Fibroblast of pulmonary artery (primary cell): ENCODE results near the gene SSR2.
"Not testable (repeated sequence)": the region's sequence is repeated elsewhere in the genome, so short reads cannot be mapped to it uniquely, and the experiment has no call there.

Experiments used
- DNase-seq: peaks from one replicate; pipeline ENCODE4 v3.0.0-alpha.2; 2010; ENCODE audit warnings: low read depth
- H3K4me3 ChIP-seq: replicated peaks from 2 replicates; pipeline ENCODE4 v1.5.1; 2011; ENCODE audit warnings: low read depth, mild to moderate bottlenecking, control low read depth, low read length, moderate library complexity
- TF ChIP-seq, protein P1 (sequence below): IDR thresholded peaks from 2 replicates; pipeline ENCODE4 v1.5.1; 2011; ENCODE audit warnings: mild to moderate bottlenecking, control low read depth, low read length, inconsistent platforms; ENCODE audit errors: missing control alignments

SSR2 gene

DNA sequence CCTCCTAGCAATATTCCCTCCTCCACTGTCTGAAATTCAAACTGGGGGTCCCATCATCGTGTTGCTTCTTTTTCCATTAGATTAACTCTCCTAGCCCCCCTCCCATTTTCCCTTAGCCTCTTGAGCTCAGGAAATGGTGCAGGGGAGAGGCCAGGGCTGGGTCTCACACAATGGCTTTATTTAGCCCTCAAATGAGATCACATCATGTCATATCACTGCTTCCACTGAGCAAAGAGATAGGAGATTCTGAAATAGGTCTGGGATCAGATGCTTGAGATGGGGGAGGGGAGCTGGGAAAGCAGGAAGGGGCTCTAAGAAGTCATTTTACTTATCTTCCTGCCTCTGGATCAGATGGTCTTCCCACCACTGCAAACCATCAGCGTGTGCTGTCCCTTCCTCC lies 24.6 kb downstream of the SSR2 start:
- no peak overlapping the region for H3K4me3 ChIP-seq
- DNase-seq, result no peak
- TF ChIP-seq, protein P1, sequence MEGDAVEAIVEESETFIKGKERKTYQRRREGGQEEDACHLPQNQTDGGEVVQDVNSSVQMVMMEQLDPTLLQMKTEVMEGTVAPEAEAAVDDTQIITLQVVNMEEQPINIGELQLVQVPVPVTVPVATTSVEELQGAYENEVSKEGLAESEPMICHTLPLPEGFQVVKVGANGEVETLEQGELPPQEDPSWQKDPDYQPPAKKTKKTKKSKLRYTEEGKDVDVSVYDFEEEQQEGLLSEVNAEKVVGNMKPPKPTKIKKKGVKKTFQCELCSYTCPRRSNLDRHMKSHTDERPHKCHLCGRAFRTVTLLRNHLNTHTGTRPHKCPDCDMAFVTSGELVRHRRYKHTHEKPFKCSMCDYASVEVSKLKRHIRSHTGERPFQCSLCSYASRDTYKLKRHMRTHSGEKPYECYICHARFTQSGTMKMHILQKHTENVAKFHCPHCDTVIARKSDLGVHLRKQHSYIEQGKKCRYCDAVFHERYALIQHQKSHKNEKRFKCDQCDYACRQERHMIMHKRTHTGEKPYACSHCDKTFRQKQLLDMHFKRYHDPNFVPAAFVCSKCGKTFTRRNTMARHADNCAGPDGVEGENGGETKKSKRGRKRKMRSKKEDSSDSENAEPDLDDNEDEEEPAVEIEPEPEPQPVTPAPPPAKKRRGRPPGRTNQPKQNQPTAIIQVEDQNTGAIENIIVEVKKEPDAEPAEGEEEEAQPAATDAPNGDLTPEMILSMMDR, result no peak

GRCh38 chr1:155993595-155993994 lies 27.2 kb downstream of the SSR2 start:
- TF ChIP-seq, protein P1, result no peak
- H3K4me3 ChIP-seq, result no peak overlapping the region
- DNase-seq, result no peak

- TF ChIP-seq, protein P1, result no peak
- no peak overlapping the region for H3K4me3 ChIP-seq
- DNase-seq, result no peak
Observed at GRCh38 chr1:155990005-155990739, 30.6 kb downstream of the SSR2 start.

DNA sequence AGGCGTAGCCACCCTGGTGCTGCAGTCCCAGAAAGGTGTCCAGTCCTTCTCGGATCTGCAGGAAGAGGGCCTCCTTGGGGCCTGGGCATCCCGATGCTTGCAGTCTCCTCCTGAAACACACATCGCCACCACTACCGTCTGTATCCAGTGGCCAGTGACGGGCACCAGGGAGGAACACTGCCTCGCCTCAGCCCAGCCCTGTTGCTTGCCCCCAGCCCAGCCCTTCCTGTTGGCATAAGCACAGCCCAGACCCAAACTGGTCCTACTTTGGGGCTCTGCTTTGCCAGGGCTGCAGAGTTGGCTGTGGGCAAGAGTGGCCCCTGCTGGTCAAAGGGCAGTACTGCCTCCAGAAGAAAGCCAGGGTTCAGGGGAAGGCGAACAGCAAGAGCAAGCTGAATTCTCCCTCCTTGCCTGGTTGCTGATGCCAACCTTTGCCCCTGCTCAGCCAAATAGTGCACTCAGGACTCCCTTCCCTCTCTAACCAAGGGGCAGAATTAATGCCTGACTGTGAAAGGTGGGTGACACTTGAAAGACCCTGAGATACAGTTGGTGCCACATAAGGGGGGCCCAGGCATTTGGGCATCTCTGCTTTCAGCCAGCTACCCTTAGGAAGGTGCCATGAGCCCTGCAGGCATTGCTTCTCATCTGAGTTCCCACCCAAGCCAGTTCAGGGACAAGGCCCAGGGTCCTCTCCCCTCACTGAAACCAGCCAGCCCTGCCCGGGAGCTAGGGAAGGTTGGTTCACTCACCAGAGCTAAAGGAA lies 31.3 kb downstream of the SSR2 start:
- peak overlapping the region; percentile 30 for H3K4me3 ChIP-seq
- TF ChIP-seq, protein P1, result peak; percentile 95
- DNase-seq, result peak; percentile 78

- not testable (repeated sequence) for H3K4me3 ChIP-seq
Observed at GRCh38 chr1:155984903-155985645, 35.7 kb downstream of the SSR2 start.

GRCh38 chr1:155984341-155984740 lies 36.4 kb downstream of the SSR2 start:
- TF ChIP-seq, protein P1, result no peak
- DNase-seq, result no peak
- no peak overlapping the region for H3K4me3 ChIP-seq

More at GRCh38 chr1:155984903-155985645, 35.7 kb downstream of the SSR2 start:
- not testable (repeated sequence) for DNase-seq

- peak overlapping the region; percentile 87 for H3K4me3 ChIP-seq
- DNase-seq, result peak; percentile 98
- TF ChIP-seq, protein P1, result peak; percentile 29
Observed at GRCh38 chr1:155983191-155984024, 37.3 kb downstream of the SSR2 start.
